Sigmoid colon (tissue), 7 donors: ENCODE measurements around the gene ANKRD27. TPM values are rescaled to one million over a fixed set of nuclear protein-coding genes. Genes with fewer than 3 reads are reported as not detected.
"Not testable (repeated sequence)": the region's sequence is repeated elsewhere in the genome, so short reads cannot be mapped to it uniquely, and the experiment has no call there.

Source experiments
- DNase-seq: peaks from one replicate; pipeline ENCODE4 v3.0.0-alpha.2; 2019
- H3K27ac ChIP-seq, 4 donors: fragments of 200-600 bp; sonication (generic); one replicate each; pipeline ENCODE4 v1.5.1; 2016 to 2019; ENCODE audit warnings: mild to moderate bottlenecking in 1 of 4
- H3K27me3 ChIP-seq, 3 donors: fragments of 200-600 bp; sonication (generic); one replicate each; pipeline ENCODE4 v1.5.1; 2019; ENCODE audit warnings: mild to moderate bottlenecking in 1 of 3
- H3K36me3 ChIP-seq, 4 donors: fragments of 200-600 bp; sonication (generic); one replicate each; pipeline ENCODE4 v1.5.1; 2016 to 2019
- H3K4me1 ChIP-seq, 4 donors: fragments of 200-600 bp; sonication (generic); one replicate each; pipeline ENCODE4 v1.5.1; 2017 to 2019
- H3K4me3 ChIP-seq, 4 donors: fragments of 200-600 bp; sonication (generic); one replicate each; pipeline ENCODE4 v1.5.1; 2017 to 2019; ENCODE audit warnings: mild to moderate bottlenecking in 2 of 4, moderate library complexity in 1 of 4
- H3K9me3 ChIP-seq, 4 donors: fragments of 200-600 bp in 3 of 4; sonication (generic) in 3 of 4; one replicate each; pipeline versions ENCODE4 v1.5.1 to v1.6.1; 2013 to 2019
- EP300 ChIP-seq, 4 donors: sonication (generic); formaldehyde crosslinking; IDR thresholded peaks; one replicate each; pipeline ENCODE4 v1.6.1; 2017; ENCODE audit warnings: antibody characterized with exemption in 4 of 4
- POLR2A ChIP-seq, 2 donors: fragments of 450-650 bp; IDR thresholded peaks; one replicate each; pipeline ENCODE4 v1.6.1; 2016; ENCODE audit warnings: antibody characterized with exemption in 2 of 2, mild to moderate bottlenecking in 2 of 2, moderate library complexity in 2 of 2
- POLR2AphosphoS5 ChIP-seq, 4 donors: sonication (generic); formaldehyde crosslinking; IDR thresholded peaks; one replicate each; pipeline ENCODE4 v1.6.1; 2017; ENCODE audit warnings: antibody characterized with exemption in 4 of 4
- WGBS, 2 donors: extraction: QIAGEN DNeasy Blood & Tissue Kit; methylation state at CpG; one replicate each; pipeline ENCODE4 v1.1.7; 2013; 5-methylcytosine and 5-hydroxymethylcytosine counted together
- intact Hi-C: fragments of 100-400 bp; cut with DNase I; formaldehyde crosslinking; loops from one replicate; pipeline ENCODE4 v1.15.1; 2023
- polyA plus RNA-seq, 3 donors: library from polyadenylated mRNA; stranded (reverse); fragments of 200-250 nt; gene quantifications; one replicate each; pipeline ENCODE4 v1.2.3, GENCODE V29; 2013
- total RNA-seq, 4 donors: library from RNA; depleted of rRNA; stranded (reverse); fragments of >200 nt; gene quantifications; one replicate each; pipeline ENCODE4 v1.1.0, GENCODE V29; 2016
- TF ChIP-seq, protein P1 (sequence below), 4 experiments: fragments of 450-650 bp in 3 of 4; fragments of 200-600 bp in 1 of 4; IDR thresholded peaks; one replicate each; pipeline ENCODE4 v1.5.1; 2016 to 2019; ENCODE audit warnings: antibody characterized with exemption in 4 of 4, mild to moderate bottlenecking in 3 of 4, moderate library complexity in 2 of 4
- donor health status: healthy with polysubstance abuse.
- donor health status: Bipolar disorder and iron deficiency.
- donor health status: healthy.

Gene ANKRD27
- total and polyA plus RNA-seq, 7 donors = 13.8 to 48.5 (median 34.1) TPM

DNA sequence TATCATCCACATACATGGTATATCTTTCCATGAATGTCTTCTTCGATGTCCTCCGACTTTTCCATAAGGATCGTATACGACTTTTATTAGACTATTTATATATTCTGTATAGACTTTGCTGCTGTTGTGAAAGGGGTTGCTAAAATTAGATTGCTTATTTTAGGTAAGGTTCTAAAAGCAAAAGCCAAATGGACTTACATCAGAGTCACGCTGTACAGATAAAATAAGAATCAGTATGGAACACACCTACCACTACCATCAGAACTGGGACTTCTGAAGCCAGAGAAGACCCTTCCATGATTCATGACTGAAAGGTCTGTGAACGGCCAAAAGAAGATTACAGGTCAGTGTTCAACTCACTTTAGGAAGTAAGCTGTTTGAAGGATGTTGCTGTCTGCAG is 8.9 kb downstream of the ANKRD27 start:
- TF ChIP-seq EP300 (IDR thresholded peaks at IDR 0.05) = no peak
- no peak for TF ChIP-seq POLR2AphosphoS5 (IDR thresholded peaks at IDR 0.05)
- no peak for TF ChIP-seq POLR2A (IDR thresholded peaks at IDR 0.05)
- TF ChIP-seq, protein P1, sequence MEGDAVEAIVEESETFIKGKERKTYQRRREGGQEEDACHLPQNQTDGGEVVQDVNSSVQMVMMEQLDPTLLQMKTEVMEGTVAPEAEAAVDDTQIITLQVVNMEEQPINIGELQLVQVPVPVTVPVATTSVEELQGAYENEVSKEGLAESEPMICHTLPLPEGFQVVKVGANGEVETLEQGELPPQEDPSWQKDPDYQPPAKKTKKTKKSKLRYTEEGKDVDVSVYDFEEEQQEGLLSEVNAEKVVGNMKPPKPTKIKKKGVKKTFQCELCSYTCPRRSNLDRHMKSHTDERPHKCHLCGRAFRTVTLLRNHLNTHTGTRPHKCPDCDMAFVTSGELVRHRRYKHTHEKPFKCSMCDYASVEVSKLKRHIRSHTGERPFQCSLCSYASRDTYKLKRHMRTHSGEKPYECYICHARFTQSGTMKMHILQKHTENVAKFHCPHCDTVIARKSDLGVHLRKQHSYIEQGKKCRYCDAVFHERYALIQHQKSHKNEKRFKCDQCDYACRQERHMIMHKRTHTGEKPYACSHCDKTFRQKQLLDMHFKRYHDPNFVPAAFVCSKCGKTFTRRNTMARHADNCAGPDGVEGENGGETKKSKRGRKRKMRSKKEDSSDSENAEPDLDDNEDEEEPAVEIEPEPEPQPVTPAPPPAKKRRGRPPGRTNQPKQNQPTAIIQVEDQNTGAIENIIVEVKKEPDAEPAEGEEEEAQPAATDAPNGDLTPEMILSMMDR (IDR thresholded peaks at IDR 0.05) = no peak

DNA sequence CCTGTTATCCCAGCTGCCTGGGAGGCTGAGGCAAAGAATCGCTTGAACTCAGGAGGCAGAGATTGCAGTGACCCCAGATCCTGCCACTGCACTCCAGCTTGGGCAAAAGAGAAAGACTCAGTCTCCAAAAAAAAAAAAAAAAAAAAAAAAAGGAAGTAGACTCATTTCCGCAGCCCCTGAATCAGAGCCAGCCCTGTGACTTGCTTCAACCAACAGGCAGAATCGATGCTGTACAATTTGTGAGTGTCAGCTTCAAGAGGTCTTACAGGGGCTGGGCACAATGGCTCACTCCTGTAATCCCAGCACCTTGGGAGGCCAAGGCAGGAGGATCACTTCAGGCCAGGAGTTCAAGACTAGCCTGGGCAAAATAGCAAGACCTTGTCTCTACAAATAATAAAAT is 12.8 kb downstream of the ANKRD27 start:
- Histone ChIP-seq H3K27ac (no peak overlapping the region), H3K4me1 (peaks cover 0 to 9% (median 3%) of the 10 kb centered on the region in 4 donors), H3K4me3 (no peak overlapping the region), H3K9me3 (no peaks in the 10 kb centered on the region), H3K27me3 (no peaks in the 10 kb centered on the region), H3K36me3 (peaks cover 0 to 18% (median 6%) of the 10 kb centered on the region in 4 donors)
- intact Hi-C loops = no loop called here
- TF ChIP-seq POLR2AphosphoS5 (IDR thresholded peaks at IDR 0.05) = no peak
- TF ChIP-seq POLR2A (IDR thresholded peaks at IDR 0.05) = no peak
- TF ChIP-seq EP300 (IDR thresholded peaks at IDR 0.05) = no peak
- TF ChIP-seq, protein P1 (IDR thresholded peaks at IDR 0.05) = no peak
- no peak for DNase-seq
- 47 to 54% methylated on average over 3 of the region's 3 CpGs for WGBS, 2 donors

More for the DNA sequence above, 8.9 kb downstream of the ANKRD27 start:
- no peak for DNase-seq
- H3K4me1 ChIP-seq = peaks cover 0 to 16% (median 5%) of the 10 kb centered on the region in 4 donors
- intact Hi-C loops = no loop called here
- no peak overlapping the region for H3K27ac ChIP-seq
- no peak overlapping the region for H3K4me3 ChIP-seq
- peaks cover 0 to 5% (median 2%) of the 10 kb centered on the region in 4 donors for H3K36me3 ChIP-seq
- WGBS, 2 donors = 93 to 95% methylated on average over 6 of the region's 6 CpGs
- H3K27me3 ChIP-seq = no peaks in the 10 kb centered on the region
- H3K9me3 ChIP-seq = no peaks in the 10 kb centered on the region

DNA sequence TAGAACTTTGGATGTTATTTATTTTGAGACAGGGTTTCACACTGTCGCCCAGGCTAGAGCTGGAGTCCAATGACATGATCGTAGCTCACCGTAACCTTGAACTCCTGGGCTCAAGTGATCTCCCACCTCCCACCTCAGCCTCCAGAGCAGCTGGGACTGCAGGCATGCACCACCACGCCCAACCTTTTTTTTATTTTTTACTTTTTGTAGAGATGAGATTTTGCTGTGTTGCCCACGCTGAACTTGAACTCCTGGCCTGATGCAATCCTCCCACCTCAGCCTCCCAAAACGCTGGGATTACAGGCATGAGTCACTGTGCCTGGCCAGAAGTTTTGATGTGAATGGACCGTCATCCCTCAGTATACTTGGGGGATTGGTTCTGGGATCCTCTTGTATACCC is 13.7 kb downstream of the ANKRD27 start:
- DNase-seq = no peak
- Histone ChIP-seq H3K4me3 (no peak overlapping the region), H3K27ac (no peak overlapping the region), H3K9me3 (no peaks in the 10 kb centered on the region), H3K36me3 (peaks cover 0 to 23% (median 4%) of the 10 kb centered on the region in 4 donors), H3K4me1 (peaks cover 0 to 8% (median 2%) of the 10 kb centered on the region in 4 donors), H3K27me3 (no peaks in the 10 kb centered on the region)
- WGBS, 2 donors = 95% methylated on average over 7 of the region's 7 CpGs
- TF ChIP-seq POLR2AphosphoS5 (IDR thresholded peaks at IDR 0.05) = no peak
- TF ChIP-seq, protein P1 (IDR thresholded peaks at IDR 0.05) = no peak
- TF ChIP-seq POLR2A (IDR thresholded peaks at IDR 0.05) = no peak
- no peak for TF ChIP-seq EP300 (IDR thresholded peaks at IDR 0.05)
- intact Hi-C loops = no loop called here

DNA sequence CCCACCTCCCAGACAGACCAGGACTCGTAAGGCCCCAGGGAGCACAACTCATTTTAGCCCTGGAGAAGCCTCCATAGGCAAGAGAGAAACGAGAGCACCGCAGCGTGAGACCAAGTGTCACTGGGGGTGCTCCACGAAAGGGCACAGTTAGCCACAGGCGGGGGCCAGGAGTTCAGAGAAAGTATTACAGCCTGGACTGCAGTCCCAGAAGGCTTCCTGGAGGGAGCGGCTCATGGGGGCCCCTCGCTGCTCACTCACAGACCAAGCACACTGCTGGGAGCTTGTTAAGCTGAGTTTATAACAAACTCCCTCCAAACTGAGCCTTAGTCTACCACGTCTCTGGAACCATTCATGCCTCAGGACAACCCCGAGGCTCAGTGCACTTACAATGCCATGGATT is 16.5 kb downstream of the ANKRD27 start:
- Histone ChIP-seq H3K4me3 (no peak overlapping the region), H3K27ac (no peak overlapping the region), H3K4me1 (no peaks in the 10 kb centered on the region), H3K36me3 (peaks cover 0 to 42% (median 12%) of the 10 kb centered on the region in 4 donors), H3K27me3 (no peaks in the 10 kb centered on the region), H3K9me3 (no peaks in the 10 kb centered on the region)
- no peak for DNase-seq
- TF ChIP-seq POLR2AphosphoS5 (IDR thresholded peaks at IDR 0.05) = no peak
- TF ChIP-seq EP300 (IDR thresholded peaks at IDR 0.05) = no peak
- TF ChIP-seq, protein P1 (IDR thresholded peaks at IDR 0.05) = no peak
- no peak for TF ChIP-seq POLR2A (IDR thresholded peaks at IDR 0.05)
- whole genome bisulfite sequencing, 2 donors = 86 to 92% methylated on average over 10 of the region's 10 CpGs
- intact Hi-C loops = no loop called here

DNA sequence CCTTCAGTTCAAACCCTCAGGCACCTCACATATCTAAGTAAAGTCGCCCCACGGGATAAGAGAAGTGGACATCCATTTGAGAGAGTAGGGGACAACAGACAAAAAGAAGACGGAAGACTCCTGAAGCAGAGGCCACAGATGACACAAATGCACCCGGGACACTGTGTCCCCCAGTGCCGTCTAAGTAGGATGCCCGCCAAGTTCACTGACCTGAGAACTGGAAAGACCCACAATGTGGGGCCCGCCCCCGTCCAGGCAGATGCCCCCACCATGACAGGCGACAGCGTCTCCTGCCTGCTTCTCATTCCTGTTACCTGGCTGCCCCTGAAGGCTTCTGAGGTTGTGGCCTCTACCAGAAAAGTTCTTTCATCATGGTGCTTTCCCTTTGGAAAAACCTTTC is 16.9 kb downstream of the ANKRD27 start:
- H3K27ac ChIP-seq = no peak overlapping the region
- H3K27me3 ChIP-seq = no peaks in the 10 kb centered on the region
- TF ChIP-seq, protein P1 (IDR thresholded peaks at IDR 0.05) = no peak
- TF ChIP-seq EP300 (IDR thresholded peaks at IDR 0.05) = no peak
- TF ChIP-seq POLR2A (IDR thresholded peaks at IDR 0.05) = no peak
- TF ChIP-seq POLR2AphosphoS5 (IDR thresholded peaks at IDR 0.05) = no peak
- intact Hi-C loops = no loop called here
- peaks cover 0 to 3% (median 1%) of the 10 kb centered on the region in 4 donors for H3K4me1 ChIP-seq
- H3K36me3 ChIP-seq = peaks cover 0 to 42% (median 12%) of the 10 kb centered on the region in 4 donors
- no peak for DNase-seq
- no peaks in the 10 kb centered on the region for H3K9me3 ChIP-seq
- 94 to 95% methylated on average over 10 of the region's 10 CpGs for WGBS, 2 donors
- H3K4me3 ChIP-seq = no peak overlapping the region

DNA sequence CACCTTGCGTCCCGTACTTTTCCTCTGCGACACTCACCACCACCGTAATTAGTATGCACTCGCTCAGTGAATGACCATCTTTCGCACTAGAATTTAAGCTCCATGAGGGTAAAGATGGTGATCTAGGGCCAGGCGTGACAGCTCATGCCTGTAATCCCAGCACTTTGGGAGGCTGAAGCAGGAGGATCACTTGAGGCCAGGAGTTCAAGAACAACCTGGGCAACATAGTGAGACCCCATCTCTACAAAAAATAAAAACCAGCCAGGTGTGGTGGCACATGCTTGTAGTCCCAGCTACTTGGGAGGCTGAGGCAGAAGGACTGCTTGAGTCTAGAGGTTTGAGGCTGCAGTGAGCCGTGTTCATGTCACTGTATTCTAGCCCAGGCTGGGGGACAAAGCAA is 18.6 kb downstream of the ANKRD27 start:
- Histone ChIP-seq H3K4me1 (peaks cover 0 to 20% (median 18%) of the 10 kb centered on the region in 4 donors), H3K36me3 (peaks cover 0 to 42% (median 12%) of the 10 kb centered on the region in 4 donors)
- H3K27me3 ChIP-seq, H3K27ac ChIP-seq, DNase-seq, intact Hi-C loops, H3K9me3 ChIP-seq, H3K4me3 ChIP-seq: not testable (repeated sequence)
- WGBS, 2 donors = 98 to 99% methylated on average over 8 of the region's 8 CpGs
